ENCODE results near the gene PEX11B.
A peak's percentile ranks its signal among the peaks of the same experiment; 100 is the strongest.

Gene PEX11B, protein sequence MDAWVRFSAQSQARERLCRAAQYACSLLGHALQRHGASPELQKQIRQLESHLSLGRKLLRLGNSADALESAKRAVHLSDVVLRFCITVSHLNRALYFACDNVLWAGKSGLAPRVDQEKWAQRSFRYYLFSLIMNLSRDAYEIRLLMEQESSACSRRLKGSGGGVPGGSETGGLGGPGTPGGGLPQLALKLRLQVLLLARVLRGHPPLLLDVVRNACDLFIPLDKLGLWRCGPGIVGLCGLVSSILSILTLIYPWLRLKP

DNA sequence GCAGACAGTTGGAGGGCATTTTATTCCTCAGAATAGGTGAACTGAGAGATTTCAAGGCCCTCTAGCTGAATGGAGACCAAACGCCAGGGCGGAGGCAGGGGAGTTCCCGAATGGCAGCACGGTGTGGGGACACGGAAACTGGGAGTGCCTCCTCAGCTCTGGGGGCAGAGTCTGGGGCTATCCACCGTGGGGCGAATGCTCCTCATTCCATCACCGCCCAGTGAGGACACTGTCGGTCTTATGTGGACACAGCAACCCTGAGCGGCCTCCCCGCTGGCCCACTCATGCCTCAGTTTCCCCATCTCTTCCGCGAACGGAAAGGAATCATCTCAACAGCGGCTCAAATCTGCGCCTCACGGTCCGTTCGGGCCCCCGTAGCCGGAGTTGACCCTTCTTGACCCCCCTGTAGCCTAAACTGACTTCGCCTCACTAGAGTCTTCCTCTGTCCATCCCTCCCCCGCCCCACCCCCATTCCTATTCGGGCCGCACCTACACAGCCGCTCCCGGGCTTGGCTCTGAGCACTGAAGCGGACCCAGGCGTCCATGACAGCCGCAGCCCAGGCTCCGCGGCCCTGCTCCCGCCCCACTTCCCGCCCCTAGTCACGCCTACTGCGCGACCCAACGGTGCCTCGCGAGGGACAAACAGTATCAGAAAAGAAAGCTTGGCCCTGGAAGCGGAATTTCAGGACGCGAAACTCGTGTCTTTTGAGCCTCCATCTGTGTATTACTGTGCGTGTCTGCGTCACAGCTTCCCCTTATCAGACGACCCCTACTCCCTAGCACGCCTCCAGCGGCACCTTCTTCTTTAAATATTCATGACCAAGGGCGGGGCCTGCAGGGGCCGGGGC, at the start of gene PEX11B:
Gene PEX11B (minus strand): TSS at position 574 of the 848 bp plus-strand sequence. CDS start 29 bp downstream, at position 545.
- DNase-seq: peak; percentile 83

DNA sequence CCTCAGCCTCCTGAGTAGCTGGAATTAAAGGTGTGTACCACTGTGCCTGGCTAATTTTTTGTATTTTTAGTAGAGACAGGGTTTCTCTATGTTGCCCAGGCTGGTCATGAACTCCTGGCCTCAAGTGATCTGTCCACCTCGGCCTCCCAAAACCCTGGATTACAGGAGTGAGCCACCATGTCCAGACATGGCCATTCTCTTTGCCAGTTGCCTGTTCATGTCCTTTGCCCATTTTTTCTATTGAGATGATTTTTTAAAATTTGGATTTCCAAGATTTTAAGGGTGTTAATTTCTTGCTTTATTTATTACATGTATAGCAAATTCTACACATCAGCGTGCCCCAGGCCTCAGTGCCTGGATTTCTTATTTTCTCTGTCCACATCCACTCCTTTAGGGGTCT, 48.8 kb upstream of the PEX11B start:
- DNase-seq: no peak

DNA sequence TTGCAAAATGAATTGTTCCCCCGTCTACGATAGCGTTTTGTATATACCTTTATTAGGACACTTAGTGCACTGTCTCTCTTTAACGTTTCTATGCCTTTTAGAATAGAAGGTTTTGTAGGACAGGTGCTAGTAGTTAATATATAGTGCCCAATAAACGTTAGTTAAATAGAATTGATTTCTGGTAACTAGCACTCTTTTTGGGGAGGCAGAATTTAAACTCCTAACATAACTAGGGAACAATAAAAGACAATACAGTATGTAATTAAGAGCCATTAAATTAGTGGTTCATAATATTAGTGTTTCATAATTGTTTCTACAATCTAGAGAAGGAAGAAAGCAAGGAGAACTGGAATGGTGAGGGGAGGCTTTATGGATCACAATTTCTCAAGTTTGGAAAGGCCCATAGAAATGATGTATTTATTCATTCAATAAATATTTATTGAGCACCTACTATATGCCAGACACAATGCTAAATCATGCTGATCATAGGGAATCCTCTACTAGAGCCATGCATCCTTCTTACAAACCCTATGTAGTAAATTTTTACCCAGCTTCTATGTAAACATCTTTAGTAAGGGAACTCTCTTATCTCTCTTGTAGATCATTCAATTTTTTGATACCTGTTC, 46.7 kb upstream of the PEX11B start:
- no peak for DNase-seq

DNA sequence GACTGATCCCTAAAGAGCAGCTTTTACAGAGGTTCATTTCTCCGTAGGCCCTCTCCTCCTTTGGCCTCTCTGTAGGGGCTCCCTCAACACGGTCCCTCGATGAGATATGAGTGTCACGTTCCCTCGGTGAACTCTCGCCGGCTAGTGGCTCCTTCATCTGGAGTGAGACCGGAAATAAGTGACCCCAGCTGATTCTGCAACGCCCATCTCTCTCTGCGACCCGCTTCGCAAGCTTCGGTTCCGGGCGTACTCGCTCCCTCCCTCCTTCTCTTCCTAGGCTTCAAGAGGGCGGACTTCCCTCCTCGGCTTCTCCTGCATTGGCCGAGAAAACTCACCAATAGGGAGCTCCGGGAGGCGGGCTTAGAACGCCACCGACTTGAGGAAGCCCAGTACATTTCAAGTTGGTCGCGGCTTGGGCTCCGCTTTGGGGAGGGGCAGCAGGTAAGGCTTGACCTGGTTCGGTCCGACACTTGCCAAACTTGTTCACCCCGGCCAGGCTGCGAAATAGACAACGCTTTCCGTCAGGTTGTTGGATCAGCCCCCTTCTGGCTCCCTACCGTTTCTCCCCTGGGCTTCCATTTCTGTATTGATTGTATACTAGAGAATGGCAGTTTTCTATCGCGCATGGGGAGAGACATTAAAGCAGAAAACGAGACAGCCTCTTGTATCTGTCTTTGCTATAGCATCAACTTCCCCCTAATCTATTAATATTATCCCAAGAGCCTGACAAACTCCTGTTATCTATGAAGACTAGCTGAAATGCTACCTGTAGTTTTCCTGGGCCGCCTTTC, 46.0 kb upstream of the PEX11B start, which contains the start of the genes ANKRD34A and POLR3GL:
Gene ANKRD34A (minus strand): TSS at position 248 of the 791 bp plus-strand sequence. CDS start 2,816 bp downstream, outside the sequence.
Gene POLR3GL (plus strand): TSS at position 363 of the 791 bp plus-strand sequence. CDS start 10,176 bp downstream, outside the sequence.
- peak; percentile 95 for DNase-seq

DNA sequence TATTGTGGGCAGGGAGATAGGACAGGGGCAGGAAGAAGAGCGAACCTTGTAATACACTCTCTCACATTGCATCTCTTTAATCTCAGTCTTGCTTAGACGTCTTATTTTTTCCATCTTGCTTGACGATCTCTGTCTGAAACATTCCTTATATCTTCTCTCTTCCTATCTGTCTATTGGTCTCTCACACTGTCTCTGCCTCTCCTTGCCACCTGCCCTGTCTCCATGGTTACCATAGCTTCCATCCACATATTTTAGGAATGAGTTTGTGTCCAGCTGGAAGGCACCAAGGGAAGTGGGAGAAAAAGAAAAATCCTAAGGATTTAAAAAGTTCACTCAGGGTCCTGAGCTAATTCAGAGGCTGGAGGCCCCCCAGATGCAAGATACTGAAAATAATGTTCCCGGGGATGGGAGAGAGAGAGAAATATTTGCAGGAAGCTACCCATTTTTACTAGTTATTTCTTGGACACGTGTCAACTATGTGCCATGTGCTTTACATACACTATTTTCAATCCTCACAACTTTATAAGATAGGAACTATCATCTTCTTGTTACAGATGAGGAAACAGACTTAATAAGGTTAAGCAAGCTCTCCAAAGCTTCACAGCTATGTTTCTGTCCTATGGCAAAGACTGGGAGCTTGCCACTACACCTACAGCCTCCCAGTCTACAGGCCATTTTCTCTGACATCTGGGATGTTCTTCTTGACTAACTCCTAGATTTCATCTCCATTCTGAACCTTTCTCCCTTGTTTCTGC, 44.9 kb upstream of the PEX11B start:
- no peak for DNase-seq

DNA sequence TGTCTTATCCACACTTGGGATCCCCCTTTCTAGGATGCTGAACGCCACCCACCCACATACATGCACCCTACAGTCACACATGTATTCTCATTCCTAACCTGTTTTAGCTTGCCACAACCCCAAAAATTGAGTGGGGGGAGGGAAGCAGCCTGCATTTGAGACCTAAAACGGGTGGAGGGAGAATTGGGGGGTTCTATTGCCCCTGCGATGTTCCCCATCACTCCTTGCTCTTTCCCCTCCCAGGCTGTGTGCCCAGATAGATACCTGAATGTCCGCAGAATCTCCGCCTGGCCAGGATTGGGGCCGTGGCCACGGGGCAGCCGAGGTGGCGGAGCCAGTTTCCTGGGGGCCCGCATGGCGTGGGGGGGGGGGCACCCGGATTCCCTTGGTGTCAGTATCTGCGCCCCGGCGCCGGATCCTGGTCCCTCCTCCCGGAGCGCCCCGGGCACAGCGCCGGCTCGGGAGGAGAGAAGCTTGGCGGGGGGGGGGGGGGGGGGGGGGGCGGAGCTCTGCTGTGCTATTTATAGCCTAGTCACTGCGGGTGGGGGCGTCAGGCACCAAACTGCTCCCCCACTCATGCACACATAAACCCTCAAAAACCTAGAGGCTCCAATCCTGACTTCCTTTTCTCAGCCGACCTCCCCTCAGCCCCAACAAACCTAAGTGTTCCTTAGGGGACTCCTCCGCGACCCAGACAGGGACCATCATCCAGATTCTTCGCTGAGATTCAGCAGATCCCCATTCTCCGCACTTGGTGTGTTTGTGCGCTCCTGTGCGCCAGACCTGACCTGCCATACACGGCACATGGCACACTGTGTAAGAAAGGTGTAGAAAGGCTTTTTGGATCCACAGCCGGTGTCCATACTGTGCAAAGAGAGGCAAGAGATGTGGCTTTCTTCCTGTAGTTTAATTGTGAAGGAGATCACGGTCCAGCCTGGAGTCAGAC, 43.9 kb upstream of the PEX11B start:
- no peak for DNase-seq

DNA sequence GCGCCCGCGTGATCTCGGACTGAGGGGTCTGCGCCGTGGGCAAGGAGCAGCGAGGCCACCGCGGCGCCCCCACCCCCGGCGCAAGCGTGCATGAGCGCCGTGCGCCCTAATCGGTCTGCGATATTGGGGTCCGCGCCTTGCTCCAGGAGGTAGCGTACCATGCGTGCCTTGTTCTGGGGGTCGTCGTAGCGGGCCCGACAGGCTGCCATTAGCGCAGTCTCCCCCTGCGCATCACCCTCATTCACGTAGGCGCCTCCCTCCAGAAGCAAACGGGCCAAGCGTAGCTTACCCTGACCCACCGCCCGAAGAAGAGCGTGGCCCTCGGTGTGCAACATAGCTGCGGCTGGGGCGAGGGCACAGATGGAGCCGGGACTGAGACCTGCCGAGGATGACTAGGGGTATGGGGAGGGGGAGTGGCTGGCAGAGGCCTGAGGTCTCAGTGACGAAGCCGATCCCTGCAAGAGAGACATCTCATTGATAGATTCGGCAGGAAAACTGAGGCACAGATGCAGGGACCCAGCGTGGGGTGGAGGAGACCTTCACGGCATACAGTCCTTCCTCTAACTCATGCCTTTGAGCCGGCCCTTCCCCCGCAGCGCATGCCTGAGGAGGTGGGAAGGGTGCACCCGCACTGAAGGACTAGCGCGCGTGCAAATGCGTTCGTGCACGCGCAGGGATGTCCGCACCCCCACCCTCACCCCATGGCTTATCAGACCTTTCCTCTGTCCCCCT, 43.1 kb upstream of the PEX11B start:
- no peak for DNase-seq

DNA sequence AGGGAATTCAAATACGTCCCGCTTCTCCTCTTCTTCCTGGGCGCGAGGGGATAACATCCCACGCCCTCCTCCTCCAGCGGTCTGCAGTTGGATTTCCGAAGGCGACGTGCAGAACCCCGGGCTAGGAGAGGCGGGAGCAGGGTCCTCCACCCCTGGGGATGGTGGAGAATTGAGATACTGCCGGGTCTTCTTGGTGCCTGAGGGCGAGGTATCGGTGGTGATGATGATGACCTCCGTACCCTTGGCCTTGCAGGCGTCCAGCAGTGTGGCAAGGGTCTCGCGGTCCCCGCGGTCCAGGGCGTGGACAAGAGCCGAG, 42.5 kb upstream of the PEX11B start:
- DNase-seq: no peak

DNA sequence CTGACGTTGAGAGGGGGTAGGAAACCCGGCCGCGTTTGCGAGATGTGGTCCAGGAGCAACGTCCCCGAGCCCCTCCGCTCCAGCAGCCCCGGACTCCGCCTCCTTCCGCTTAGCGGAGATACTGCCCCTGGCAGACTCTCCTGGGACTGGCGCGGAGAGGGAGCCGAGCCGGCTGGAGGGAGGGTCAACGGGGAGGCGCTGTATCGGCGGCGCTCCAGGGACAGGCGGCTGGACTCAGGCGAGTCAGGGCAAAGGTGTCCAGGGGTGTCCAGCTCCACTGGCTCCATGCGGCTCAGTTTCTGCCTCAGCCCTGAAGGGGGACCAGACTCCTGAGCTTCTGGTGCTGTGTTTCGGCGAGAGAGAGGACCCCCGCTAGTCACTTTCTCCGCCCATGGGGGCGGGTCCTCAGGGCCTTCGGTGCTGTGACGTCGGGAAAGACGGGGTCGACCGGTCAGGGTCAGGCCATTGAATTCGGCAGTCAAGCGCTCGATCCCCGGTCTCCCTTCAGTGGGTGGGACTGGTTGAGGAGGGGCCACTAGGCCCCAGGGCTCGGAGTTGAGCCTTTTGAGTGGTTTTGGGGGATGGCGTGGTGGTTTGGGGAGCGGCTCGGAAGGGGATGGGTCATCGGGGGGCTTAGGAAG, 42.1 kb upstream of the PEX11B start:
- no peak for DNase-seq

DNA sequence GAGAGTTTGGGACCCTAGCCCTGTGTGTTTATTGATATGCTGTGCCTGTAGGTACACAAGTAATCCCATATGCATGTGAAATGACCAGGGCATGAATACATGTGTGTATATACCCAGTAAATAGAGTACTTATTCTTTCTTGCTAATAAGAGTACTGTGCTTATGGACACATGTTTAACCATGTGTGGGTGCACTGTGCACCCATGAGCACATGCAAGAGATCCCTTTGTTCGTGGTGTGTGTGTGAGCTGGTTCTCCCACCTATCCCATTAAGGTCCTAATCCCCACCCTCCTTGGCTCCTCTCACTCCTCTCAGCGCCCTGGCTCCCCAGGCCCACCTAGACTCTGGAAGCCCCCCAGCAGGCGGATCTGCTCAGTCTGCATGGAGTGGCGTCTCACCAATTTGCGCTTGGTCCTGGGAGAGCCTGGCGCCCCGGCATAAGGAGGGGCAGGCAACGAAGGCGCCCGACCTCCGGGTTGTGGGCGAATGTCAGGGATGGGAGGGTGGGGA, 41.5 kb upstream of the PEX11B start:
- no peak for DNase-seq

DNA sequence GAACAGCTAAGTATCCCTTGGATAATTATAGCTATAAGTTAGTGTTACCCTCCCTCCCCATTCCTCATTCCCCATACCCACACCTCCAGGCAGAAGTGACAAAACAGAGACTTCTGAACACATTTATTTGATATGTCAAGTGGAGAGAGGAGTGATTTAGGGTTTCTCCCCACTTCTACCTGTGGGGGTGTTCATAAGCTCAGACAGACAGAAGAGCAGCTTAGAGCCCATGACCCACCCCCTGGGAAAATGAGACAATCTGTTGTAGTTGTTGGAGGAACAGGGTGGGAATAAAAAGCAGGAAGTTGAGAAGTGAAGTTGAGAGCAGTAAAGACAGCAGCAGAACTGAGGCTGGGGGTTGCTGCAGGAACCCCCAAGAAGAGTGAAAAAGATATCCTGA, 40.8 kb upstream of the PEX11B start:
- no peak for DNase-seq

DNA sequence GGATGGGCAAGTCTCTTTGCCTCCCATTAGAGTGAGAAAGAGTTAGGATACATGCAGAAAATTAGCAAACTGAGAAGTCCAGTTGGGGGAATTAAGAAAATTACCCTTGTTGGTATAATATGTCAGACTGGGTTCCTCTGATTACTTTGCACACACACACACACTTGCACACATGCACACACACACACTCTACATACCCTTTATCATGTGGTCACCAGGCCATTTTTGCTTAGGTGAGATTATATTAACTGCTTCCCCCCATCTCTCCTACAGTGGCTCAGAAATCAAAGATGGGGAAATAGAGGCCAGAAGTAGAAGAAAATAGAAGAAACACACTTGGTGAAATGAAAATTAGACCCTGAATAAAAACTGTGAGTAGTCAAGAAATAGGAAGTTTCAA, 40.2 kb upstream of the PEX11B start:
- DNase-seq: no peak

DNA sequence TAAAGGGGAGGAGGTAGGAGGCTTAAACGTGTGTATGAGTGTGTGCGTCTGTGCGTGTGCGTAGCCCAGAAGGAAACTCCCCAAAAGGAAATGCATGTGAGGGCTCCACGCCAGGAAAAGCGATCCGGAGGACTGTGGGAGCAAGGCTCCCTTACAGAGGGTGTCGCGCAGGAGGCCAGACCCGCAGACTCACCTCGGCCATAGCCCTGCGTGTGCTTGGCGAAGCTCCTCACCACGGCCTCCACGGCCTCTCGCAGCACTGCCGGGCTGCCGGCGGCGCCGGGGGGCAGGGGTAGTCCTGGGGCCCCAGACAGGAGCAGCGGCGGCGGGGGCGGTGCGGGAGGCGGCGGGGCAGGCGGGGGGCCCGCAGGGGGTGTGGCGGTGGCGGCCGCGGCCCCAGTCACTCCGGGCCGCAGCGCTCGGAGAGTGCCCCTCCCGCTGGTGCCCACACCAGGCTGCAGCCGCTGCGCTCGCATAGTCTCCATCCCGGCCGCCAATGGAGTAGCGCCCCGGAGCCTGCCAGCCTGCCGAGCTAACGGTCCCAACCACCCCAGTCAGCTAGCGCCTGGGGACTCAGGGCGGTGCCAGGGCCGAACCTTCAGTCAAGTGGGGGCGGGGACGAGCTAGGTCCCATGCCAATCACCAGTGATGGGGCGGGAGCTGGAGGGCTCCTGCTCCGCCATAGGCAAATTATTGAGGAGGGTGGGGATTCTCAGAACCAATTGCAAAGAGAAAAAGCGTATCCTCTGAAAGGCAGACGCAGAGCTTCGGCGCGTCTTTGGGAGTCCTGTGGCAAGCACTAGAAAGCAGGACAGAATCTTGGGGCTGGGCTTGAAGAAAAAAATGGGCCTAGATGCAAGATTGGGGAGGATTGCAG, 39.2 kb upstream of the PEX11B start, which contains the start of gene LIX1L:
Gene LIX1L (minus strand): TSS at position 575 of the 877 bp plus-strand sequence. CDS start 90 bp downstream, at position 485.
- peak; percentile 98 for DNase-seq

DNA sequence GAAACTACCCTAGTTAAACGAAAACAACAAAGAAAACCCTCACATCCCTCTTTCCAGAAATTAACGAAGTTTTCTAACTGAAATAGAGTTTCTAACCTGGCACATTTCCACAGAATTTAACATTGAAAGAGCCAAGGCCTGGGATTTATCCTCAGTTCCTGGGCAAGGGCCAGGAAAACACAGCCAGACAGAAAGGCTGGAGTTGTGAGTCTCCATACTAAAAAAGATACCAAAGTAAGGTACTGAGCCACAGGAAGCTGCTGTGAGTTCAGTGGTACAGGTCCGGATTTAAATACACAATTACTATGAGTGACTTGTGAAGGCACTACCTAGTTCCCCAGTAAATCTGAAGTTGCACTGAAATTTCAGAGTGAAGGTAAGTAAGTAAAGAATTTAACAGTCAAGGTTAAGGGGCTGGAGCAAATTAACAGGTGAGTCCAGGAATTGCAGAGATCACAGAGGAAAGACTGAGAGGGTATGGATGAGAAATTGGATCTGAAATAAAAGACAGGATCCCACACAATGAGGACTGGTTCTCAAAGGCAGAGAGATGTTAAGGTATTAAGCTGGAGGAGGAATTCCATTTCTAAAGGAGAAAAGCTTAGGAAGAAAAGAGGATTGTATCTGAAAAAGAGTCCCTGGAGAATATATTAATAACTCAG, 38.4 kb upstream of the PEX11B start:
- no peak for DNase-seq

DNA sequence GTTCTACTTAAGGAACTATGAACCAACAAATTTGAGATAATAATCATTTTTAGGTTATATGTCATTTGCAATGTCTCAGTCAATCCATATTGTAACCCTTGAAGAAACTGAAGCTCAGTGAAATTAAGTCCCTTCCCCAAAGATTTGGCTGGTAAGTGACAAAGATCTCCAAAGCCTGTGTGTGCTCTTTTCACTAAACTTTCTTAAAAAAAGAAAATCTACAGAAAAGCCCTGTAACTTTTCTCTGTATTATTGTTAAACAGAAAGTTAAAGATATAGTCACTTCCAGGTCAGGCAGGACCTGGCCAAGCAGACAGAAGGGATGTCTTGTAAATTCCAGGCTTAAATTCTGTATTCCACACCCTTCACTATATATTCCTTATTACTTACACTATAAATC, 37.8 kb upstream of the PEX11B start:
- no peak for DNase-seq

DNA sequence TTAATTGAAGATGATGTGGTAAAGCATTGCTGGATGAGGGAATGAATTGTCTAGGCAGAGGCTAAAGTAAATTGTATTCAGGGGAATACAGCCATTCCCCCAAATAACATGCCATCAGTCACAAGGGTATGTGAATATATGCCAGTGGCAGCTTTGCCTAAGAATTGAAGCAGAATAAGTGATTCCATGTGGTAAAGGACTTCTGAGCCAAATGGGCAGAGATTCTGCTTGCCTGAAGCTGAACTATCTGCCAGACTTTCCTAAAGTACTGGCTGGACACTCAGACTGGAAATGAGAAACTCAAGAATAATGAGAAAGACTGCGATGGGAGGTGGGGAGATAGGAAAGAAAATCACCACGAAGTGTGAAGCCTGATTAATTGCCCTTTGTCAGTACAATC, 36.9 kb upstream of the PEX11B start:
- DNase-seq: no peak

DNA sequence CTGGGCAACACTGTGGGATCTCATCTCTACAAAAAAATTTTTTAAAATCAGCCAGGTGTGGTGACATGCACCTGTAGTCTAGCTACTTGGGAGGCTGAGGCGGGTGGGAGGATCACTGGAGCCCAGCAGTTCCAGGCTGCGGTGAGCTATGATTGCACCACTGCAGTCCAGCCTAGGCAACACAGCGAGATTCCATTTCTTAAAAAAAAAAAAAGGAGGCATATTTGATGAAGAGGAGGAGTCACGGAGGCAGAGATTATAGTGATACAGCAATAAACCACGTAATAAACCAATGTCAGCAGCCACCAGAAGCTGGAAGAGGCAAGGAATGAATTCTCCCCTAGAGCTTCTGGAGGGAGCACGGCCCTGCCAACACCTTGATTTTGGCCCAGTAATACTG, 35.3 kb upstream of the PEX11B start:
- DNase-seq: no peak

DNA sequence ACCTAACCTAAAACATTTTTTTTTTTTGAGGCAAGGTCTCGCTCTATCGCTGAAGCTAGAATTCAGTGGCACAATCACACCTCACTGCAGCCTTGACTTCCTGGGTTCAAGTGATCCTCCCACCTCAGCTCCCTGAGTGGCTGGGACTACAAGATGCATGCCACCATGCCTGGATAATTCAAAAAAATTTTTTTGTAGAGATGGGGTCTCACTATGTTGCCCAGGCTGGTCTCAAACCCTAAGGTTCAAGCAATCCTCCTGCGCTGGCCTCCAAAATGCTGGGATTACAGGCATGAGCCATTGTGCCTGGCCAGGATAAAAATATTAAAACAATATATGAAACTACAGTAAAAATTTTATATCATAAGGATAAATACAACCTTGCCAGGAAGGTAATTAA, 34.4 kb upstream of the PEX11B start:
- DNase-seq: no peak
